Caco-2 (cell line): ENCODE measurements around the gene GARIN6. TPM values are rescaled to one million over a fixed set of nuclear protein-coding genes. Genes with fewer than 3 reads are reported as not detected.
"Not testable (repeated sequence)": the region's sequence is repeated elsewhere in the genome, so short reads cannot be mapped to it uniquely, and the experiment has no call there.

Source experiments
- BruUV-seq: library from RNA; stranded (reverse); fragments of 400-500 nt; replicated peaks from 2 replicates; lab custom pipeline; 2021; lab: Mats Ljungman, UMichigan
- CTCF ChIA-PET: fragments of 300-600 bp; sonication (Branson Sonifier 250); formaldehyde crosslinking; loops from one replicate; lab custom pipeline; 2022; ENCODE audit warnings: antibody characterized with exemption; lab: Charles Lee
- POLR2A ChIA-PET: fragments of 300-600 bp; sonication (Branson Sonifier 250); formaldehyde crosslinking; loops from one replicate; lab custom pipeline; 2022; ENCODE audit warnings: antibody characterized with exemption; lab: Charles Lee
- DNase-seq, 2 experiments: peaks; one replicate each; pipeline versions ENCODE4 v3.0.0 to v3.0.0-alpha.2; 2020 to 2022
- H3K27me3 ChIP-seq: replicated peaks from 2 replicates; pipeline ENCODE4 v1.6.0; 2011; ENCODE audit warnings: low read length; ENCODE audit not compliant: control insufficient read depth, insufficient read depth
- H3K36me3 ChIP-seq: 2 replicates; pipeline ENCODE4 v1.5.1; 2011; ENCODE audit warnings: low read length; ENCODE audit not compliant: control insufficient read depth, insufficient read depth
- H3K4me1 ChIP-seq: fragments of 250-450 bp; sonication (Bioruptor Pico); 2 replicates; pipeline ENCODE4 v1.5.1; 2020; ENCODE audit warnings: mild to moderate bottlenecking
- H3K4me3 ChIP-seq: 2 replicates; pipeline ENCODE4 v1.5.1; 2011; ENCODE audit warnings: low read depth, mild to moderate bottlenecking, control low read depth, low read length
- H3K9me3 ChIP-seq: fragments of 250-450 bp; sonication (Bioruptor Pico); 2 replicates; pipeline ENCODE4 v1.5.1; 2020; ENCODE audit warnings: mild to moderate bottlenecking, moderate library complexity
- H3K27ac Mint-ChIP-seq: one replicate; pipeline ENCODE4 v1.8.0; 2022; ENCODE audit warnings: mixed read lengths; ENCODE audit not compliant: unreplicated experiment
- H3K27me3 Mint-ChIP-seq: one replicate; pipeline ENCODE4 v1.8.0; 2022; ENCODE audit warnings: mixed read lengths; ENCODE audit not compliant: insufficient read depth, unreplicated experiment
- H3K36me3 Mint-ChIP-seq: one replicate; pipeline ENCODE4 v1.8.0; 2022; ENCODE audit warnings: mild to moderate bottlenecking, mixed read lengths; ENCODE audit not compliant: insufficient read depth, unreplicated experiment
- H3K4me1 Mint-ChIP-seq: one replicate; pipeline ENCODE4 v1.8.0; 2022; ENCODE audit warnings: low read depth, mixed read lengths; ENCODE audit not compliant: unreplicated experiment
- H3K4me3 Mint-ChIP-seq: one replicate; pipeline ENCODE4 v1.8.0; 2022; ENCODE audit warnings: mild to moderate bottlenecking, moderate library complexity, mixed read lengths; ENCODE audit not compliant: unreplicated experiment
- H3K9me3 Mint-ChIP-seq: one replicate; pipeline ENCODE4 v1.8.0; 2022; ENCODE audit warnings: mixed read lengths; ENCODE audit not compliant: unreplicated experiment
- intact Hi-C: fragments of 100-400 bp; cut with micrococcal nuclease; formaldehyde crosslinking; loops from one replicate; pipeline ENCODE4 v1.10.0; 2022; ENCODE audit not compliant: unreplicated experiment
- total RNA-seq: library from RNA; stranded (reverse); gene quantifications from 2 replicates; pipeline ENCODE4 v1.2.3, GENCODE V29; 2022
- TF ChIP-seq, protein P1 (sequence below), 2 experiments: fragments of 200-600 bp in 1 of 2; IDR thresholded peaks; 1 replicate in 1 of 2; 2 replicates in 1 of 2; pipeline versions ENCODE4 v1.5.1 to v1.8.0; 2011 to 2022; ENCODE audit warnings: antibody characterized with exemption in 1 of 2, control low read depth in 1 of 2, inconsistent platforms in 1 of 2, low read depth in 1 of 2, low read length in 1 of 2, mild to moderate bottlenecking in 1 of 2, moderate library complexity in 1 of 2; ENCODE audit not compliant: insufficient read depth in 1 of 2, severe bottlenecking in 1 of 2, unreplicated experiment in 1 of 2

GARIN6 gene
- total RNA-seq, 1 experiment from 2014 or later, result not detected

DNA sequence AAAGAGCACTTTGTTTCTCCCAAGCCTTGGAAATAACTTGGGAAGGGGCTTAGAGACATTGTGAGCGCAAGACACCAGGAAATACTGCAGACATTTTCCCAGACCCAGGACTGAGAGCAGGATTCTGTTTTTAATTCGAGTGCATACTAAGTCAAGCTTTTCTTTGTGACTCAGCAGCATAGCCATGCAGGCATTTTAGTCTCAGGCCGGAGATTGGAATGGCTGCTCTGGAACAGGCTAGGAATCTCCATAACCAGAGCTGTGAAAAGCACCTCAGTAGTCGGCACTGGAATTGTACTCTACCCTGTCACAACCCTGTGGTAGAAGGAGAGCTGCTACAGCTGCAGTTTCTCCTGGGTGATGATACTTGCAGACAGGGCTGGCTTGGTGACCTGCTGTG lies 28.9 kb upstream of the GARIN6 start:
- Histone ChIP-seq H3K9me3 (no peaks in the 10 kb centered on the region; the same call in none of the 2 replicates), H3K36me3 (no peaks in the 10 kb centered on the region), H3K4me3 (no peak overlapping the region), H3K27me3 (no peaks in the 10 kb centered on the region), H3K4me1 (no peaks in the 10 kb centered on the region)
- TF ChIP-seq, protein P1, sequence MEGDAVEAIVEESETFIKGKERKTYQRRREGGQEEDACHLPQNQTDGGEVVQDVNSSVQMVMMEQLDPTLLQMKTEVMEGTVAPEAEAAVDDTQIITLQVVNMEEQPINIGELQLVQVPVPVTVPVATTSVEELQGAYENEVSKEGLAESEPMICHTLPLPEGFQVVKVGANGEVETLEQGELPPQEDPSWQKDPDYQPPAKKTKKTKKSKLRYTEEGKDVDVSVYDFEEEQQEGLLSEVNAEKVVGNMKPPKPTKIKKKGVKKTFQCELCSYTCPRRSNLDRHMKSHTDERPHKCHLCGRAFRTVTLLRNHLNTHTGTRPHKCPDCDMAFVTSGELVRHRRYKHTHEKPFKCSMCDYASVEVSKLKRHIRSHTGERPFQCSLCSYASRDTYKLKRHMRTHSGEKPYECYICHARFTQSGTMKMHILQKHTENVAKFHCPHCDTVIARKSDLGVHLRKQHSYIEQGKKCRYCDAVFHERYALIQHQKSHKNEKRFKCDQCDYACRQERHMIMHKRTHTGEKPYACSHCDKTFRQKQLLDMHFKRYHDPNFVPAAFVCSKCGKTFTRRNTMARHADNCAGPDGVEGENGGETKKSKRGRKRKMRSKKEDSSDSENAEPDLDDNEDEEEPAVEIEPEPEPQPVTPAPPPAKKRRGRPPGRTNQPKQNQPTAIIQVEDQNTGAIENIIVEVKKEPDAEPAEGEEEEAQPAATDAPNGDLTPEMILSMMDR (IDR thresholded peaks at IDR 0.05; ENCODE audit: insufficient read depth in 1 of 2, low read depth in 1 of 2, low read length in 1 of 2, severe bottlenecking in 1 of 2, unreplicated experiment in 1 of 2), result no peak
- CTCF ChIA-PET, result no interaction called here
- Mint-ChIP-seq H3K4me3 (no peak overlapping the region), H3K27me3 (no peaks in the 10 kb centered on the region), H3K4me1 (no peaks in the 10 kb centered on the region), H3K9me3 (peaks cover 20% of the 10 kb centered on the region), H3K36me3 (no peaks in the 10 kb centered on the region), H3K27ac (no peak overlapping the region)
- no TSS peak for BruUV-seq
- no peak for DNase-seq
- intact Hi-C loops, result no loop called here
- POLR2A ChIA-PET, result no interaction called here

DNA sequence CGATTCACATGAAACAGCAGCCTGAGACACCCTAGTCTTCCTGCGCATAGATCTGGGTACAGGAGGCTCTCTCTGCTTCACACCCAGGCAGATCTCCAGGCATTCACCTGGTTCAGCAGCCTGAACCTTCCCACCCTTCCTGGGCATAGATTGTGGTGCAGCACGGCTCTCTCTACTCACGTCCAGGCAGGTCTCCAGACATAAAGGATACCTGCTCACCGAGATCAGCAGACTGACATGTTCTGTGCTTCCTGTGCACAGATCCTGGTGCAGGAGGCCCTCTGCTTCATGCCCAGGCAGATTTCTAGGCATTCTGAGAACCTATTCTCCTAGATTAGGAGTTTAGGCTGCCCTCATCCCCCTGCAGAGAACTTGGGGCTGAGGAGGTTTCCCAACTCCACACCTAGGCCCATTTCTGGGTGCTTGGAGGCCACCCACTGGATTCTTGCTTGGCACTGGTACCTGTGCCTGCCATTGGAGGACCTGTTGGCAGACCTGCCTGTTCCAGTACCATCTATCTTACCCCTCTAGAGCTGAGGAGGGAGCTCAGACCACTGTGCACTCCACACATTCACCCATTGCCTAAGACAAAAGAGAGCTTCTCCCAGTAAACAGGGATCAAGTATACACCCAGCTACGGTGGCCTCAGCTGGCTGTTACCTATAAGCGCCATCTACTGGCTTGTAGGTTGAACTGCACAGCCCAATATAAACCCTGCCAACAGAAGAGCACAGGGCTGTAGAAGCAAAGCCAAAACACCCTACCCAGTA lies 28.0 kb upstream of the GARIN6 start:
- peak in 1 of 2 experiments; percentile 21 for DNase-seq
- no TSS peak for BruUV-seq
- Mint-ChIP-seq H3K4me3 (no peak overlapping the region), H3K36me3 (no peaks in the 10 kb centered on the region), H3K9me3 (peaks cover 20% of the 10 kb centered on the region), H3K27ac (no peak overlapping the region), H3K4me1 (no peaks in the 10 kb centered on the region), H3K27me3 (no peaks in the 10 kb centered on the region)
- H3K4me1 ChIP-seq, result no peaks in the 10 kb centered on the region
- TF ChIP-seq, protein P1 (IDR thresholded peaks at IDR 0.05; ENCODE audit: insufficient read depth in 1 of 2, low read depth in 1 of 2, low read length in 1 of 2, severe bottlenecking in 1 of 2, unreplicated experiment in 1 of 2), result peak; percentile 48 to 61
- H3K4me3 ChIP-seq, result no peak overlapping the region
- no peaks in the 10 kb centered on the region for H3K27me3 ChIP-seq
- intact Hi-C loops, result loop anchor here (1.0 kb wide), 1 partner anchor 232 kb away; no protein-coding TSS in a partner anchor
- H3K9me3 ChIP-seq, result no peaks in the 10 kb centered on the region; the same call in none of the 2 replicates
- CTCF ChIA-PET, result interaction anchor here (0.9 kb wide), 1 partner anchor 233 kb away, joined by 8 read pairs; no protein-coding TSS in a partner anchor
- POLR2A ChIA-PET, result no interaction called here
- H3K36me3 ChIP-seq, result no peaks in the 10 kb centered on the region

DNA sequence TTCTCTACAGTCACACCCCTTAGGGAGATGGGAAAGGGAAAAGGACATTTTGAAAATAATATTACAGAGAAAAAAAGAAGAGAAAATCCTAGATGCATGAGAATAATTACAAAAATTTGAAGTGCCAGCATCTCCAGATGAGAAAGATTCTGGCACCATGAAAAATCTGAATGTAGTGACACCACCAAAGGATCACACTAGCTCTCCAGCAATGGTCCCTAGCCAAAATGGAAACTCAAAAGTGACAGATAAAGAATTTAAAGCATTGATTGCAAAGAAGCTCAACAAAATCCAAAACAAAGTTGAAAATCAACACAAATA lies 27.4 kb upstream of the GARIN6 start:
- H3K9me3 Mint-ChIP-seq, result peaks cover 20% of the 10 kb centered on the region

DNA sequence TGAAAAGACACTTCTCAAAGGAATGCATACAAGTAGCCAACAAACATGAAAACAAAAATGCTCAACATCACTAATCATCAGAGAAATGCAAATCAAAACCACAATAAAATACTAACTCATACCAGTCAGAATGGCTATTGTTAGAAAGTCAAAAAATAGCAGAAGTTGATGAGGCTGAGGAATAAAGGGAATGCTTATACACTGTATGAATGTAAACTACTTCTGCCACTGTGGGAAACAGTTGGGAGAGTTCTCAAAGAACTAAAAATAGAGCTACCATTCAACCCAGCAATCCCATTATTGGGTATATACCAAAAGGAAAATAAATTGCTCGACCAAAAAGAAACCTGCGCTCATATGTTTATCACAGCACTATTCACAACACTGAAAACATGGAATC lies 23.0 kb upstream of the GARIN6 start:
- BruUV-seq, H3K27ac Mint-ChIP-seq, H3K36me3 ChIP-seq, H3K9me3 ChIP-seq, intact Hi-C loops, DNase-seq, H3K4me1 Mint-ChIP-seq, H3K36me3 Mint-ChIP-seq, H3K4me3 ChIP-seq, H3K4me3 Mint-ChIP-seq, H3K4me1 ChIP-seq, POLR2A ChIA-PET, H3K27me3 Mint-ChIP-seq, H3K27me3 ChIP-seq, CTCF ChIA-PET: not testable (repeated sequence)
- H3K9me3 Mint-ChIP-seq, result peaks cover 17% of the 10 kb centered on the region

More for the DNA sequence above, 27.4 kb upstream of the GARIN6 start:
- ChIA-PET POLR2A (no interaction called here), CTCF (interaction anchor here (0.9 kb wide), 1 partner anchor 233 kb away, joined by 8 read pairs; no protein-coding TSS in a partner anchor)
- H3K27ac Mint-ChIP-seq, result no peak overlapping the region
- H3K4me1 ChIP-seq, result no peaks in the 10 kb centered on the region
- DNase-seq, result no peak
- no peak overlapping the region for H3K4me3 ChIP-seq
- H3K4me3 Mint-ChIP-seq, result no peak overlapping the region
- TF ChIP-seq, protein P1 (IDR thresholded peaks at IDR 0.05; ENCODE audit: insufficient read depth in 1 of 2, low read depth in 1 of 2, low read length in 1 of 2, severe bottlenecking in 1 of 2, unreplicated experiment in 1 of 2), result no peak
- no TSS peak for BruUV-seq
- no peaks in the 10 kb centered on the region for H3K4me1 Mint-ChIP-seq
- no peaks in the 10 kb centered on the region for H3K36me3 ChIP-seq
- intact Hi-C loops, result loop anchor here (1.0 kb wide), 1 partner anchor 233 kb away; no protein-coding TSS in a partner anchor
- H3K9me3 ChIP-seq, result no peaks in the 10 kb centered on the region; the same call in none of the 2 replicates
- H3K27me3 Mint-ChIP-seq, result no peaks in the 10 kb centered on the region
- H3K36me3 Mint-ChIP-seq, result no peaks in the 10 kb centered on the region
- H3K27me3 ChIP-seq, result no peaks in the 10 kb centered on the region
